ENCODE results near the gene RPL23. TPM values are rescaled to one million over a fixed set of nuclear protein-coding genes. Genes with fewer than 3 reads are reported as not detected.

The RPL23 gene
- total and polyA plus RNA-seq, 9 of the 15 experiments (the other 6 are each of a cell fraction or from before 2014, with no cell fraction given) = 1,745 to 3,667 (median 3,096) TPM

- Histone ChIP-seq H3K9ac (ENCODE audit: insufficient read depth in 1 of 2, low read depth in 2 of 2, low read length in 2 of 2) (peak overlapping the region in 1 of 2 experiments; percentile 78; a peak in 2 of 4 replicates), H3K4me2 (ENCODE audit: insufficient read depth, low read length) (no peak overlapping the region; the same call in 1 of the 2 replicates), H2AFZ (ENCODE audit: low read depth, low read length) (no peak overlapping the region), H3K9me3 (replicated peaks; ENCODE audit: control insufficient read depth, insufficient read depth, low read depth, low read length) (no peaks in the 10 kb centered on the region), H3K27me3 (ENCODE audit: control insufficient read depth in 2 of 2, insufficient read depth in 2 of 2, low read length in 2 of 2) (no peaks in the 10 kb centered on the region), H3K79me2 (ENCODE audit: control insufficient read depth, insufficient read depth, low read length) (peaks cover 79% of the 10 kb centered on the region), H3K9me1 (ENCODE audit: control insufficient read depth, insufficient read depth, low read length) (peaks cover 17% of the 10 kb centered on the region), H3K27ac (ENCODE audit: extremely low read depth, low read depth, low read length) (no peak overlapping the region; the same call in 2 of the 3 replicates), H3K4me3 (no peak overlapping the region), H4K20me1 (replicated peaks; ENCODE audit: control insufficient read depth, insufficient read depth, low read length) (peaks cover 55% of the 10 kb centered on the region), H3K36me3 (ENCODE audit: control insufficient read depth, insufficient read depth, low read length) (peaks cover 60% of the 10 kb centered on the region), H3K4me1 (replicated peaks in 1 of 2; ENCODE audit: control insufficient read depth in 2 of 2, insufficient read depth in 2 of 2, low read length in 2 of 2) (peaks cover 17 to 40% of the 10 kb centered on the region in 2 experiments)
- no peak for FAIRE-seq
- in situ Hi-C loops (cut with MboI) = no loop called here
- ATAC-seq = no peak
- POLR2A ChIA-PET = interaction anchor here (0.6 to 1.6 kb wide), 3 partner anchors 10 to 105 kb away, joined by 3 read pairs; no protein-coding TSS in a partner anchor
- no peak for DNase-seq (ENCODE audit: extremely low read depth in 1 of 4, low spot score in 3 of 4)
- BruUV-seq (replicated peaks) = no TSS peak
- WGBS (ENCODE audit: insufficient coverage, low coverage, missing lambda C conversion rate) = 70% methylated on average over 6 of the region's 10 CpGs
- intact Hi-C loops (cut with micrococcal nuclease) = loop anchor here (5.0 kb wide), 2 partner anchors 53 to 108 kb away; partner anchors contain the start of gene LASP1NB
- TF ChIP-seq POLR3G (IDR thresholded peaks at IDR 0.05; ENCODE audit: extremely low read depth, insufficient read length, insufficient replicate concordance) = no peak
- peak; percentile 39 for TF ChIP-seq RBFOX2 (IDR thresholded peaks at IDR 0.05; ENCODE audit: low read depth, low read length)
- no peak for TF ChIP-seq ZNF518B (CRISPR knock-in tag; IDR thresholded peaks at IDR 0.05)
- TF ChIP-seq POLR2G (IDR thresholded peaks at IDR 0.05; ENCODE audit: low read depth, low read length) = 0 out of 2 replicates have a peak, but pooled peaks have one; percentile 30
- CTCF ChIA-PET (ENCODE audit: low intra/inter-chr PET ratio) = no interaction called here
These were observed 21.2 kb upstream of the RPL23 start for GRCh38 chr17:38874505-38875400.
